HG02623 (cell line): ENCODE results near the gene TAF13.
"Not testable (repeated sequence)": the region's sequence is repeated elsewhere in the genome, so short reads cannot be mapped to it uniquely, and the experiment has no call there.

Experiments used
- ATAC-seq: cut with Tn5 transposase; IDR thresholded peaks from one replicate; pipeline ENCODE4 v1.9.1; 2021; ENCODE audit warnings: moderate library complexity; ENCODE audit not compliant: unreplicated experiment

Gene TAF13

DNA sequence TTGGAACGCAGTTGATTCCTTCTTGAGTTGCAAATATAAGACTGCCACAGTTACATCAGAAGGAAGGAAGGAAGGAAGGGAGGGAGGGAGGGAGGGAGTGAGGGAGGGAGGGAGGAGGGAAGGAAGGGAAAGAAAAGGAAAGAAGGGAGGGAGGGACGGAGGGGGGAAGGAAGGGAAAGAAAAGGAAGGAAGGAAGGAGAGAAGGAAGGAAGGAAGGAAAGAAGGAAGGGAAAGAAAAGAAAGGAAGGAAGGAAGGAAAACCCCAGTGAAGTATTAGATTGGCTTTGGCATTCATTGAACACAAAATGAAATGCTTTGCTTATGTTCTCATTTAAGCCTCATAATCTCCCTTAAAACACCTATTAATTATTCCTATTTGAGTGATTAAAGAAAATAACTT is 27.5 kb downstream of the TAF13 start:
- no peak for ATAC-seq

DNA sequence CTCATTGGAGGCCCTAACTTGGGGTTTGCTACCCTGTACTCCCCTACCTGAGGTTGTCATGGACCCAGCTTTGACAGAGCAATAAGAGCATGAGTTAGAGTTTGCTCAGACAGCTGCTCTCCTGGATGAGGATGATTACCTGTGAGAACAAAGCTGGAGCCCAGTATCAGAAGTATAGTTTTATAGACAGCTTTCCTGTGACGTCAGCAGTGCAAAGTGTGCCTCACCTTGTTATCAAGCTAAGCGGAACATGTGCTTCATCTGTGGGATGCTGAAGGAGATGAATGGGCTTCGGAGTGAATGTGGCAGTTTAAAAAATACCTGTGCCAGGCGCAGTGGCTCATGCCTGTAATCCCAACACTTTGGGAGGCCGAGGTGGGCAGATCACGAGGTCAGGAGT is 28.5 kb downstream of the TAF13 start:
- ATAC-seq, result no peak

DNA sequence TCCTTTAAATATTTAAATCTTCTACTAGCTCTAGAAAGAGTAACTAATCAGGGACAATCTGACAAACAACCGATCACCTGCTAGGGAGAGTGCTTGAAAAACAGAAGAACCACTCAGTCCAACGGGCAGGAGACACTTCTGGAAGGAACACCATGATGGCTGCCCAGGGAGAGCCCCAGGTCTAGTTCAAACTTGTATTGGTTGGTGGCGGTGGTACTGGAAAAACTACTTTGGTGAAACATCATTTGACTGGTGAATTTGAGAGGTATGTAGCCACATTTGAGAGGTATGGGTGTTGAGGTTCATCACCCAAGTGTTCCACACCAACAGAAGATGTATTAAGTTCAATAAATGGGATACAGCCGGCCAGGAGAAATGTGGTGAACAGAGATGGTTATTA is 29.1 kb downstream of the TAF13 start:
- no peak for ATAC-seq

DNA sequence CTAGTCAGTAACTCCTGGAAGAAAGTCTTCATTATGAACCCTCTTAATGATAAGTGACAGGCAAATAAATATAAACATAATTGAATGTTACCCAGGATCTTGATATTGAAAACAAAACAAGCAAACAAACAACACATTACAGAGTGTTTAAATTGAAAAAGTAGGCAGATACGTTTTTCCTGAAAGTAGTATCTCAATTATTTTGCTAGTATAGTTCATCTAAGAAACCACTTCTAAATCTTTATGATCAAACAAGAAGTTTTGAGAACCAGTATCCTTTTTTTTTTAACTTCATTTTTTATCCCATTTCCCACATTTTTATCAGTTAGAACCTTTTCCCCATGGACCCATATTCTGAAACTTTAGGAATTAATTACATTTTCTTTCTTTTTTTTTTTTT is 30.2 kb downstream of the TAF13 start:
- no peak for ATAC-seq

DNA sequence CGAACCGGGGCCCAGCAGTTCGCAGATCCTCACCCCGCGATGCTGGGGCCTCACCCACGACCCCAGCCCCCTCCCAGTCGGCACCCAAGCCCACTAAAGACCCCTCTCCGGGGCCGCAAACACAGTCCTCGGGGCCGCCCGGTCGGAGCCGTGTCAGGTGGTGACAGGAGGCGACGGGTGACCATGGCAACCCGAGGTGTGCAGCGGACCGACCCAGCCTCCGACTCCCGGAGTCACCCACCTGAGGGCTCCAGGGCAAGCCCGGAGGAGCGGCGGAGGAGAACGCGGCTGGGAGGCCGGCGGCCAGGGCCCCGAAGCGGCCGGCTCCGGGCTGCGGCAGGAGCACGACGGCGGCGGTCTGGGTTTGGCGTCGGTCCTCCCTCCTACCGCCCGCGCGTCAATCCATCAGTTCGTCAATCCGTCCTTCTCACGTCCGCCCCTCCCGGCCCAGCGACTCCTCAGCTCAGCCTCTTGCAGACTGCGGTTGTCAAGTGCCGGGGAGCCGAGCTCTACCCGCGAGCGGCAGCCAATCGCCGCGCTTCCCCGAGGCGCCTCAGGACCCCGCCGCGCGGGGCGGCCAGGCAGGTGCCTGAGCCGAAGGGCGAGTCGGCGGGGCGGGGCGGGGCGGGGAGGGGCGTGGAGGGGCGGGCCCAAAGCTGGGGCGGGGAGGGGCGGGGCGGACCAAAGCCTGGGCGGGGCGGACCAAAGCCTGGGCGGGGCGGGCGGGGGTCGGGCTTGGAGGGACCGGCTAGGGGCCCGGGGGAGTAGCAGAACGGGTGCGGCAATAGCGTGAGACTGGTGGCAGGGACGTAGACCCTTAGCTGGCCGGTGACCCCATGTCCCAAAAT is 34.0 kb downstream of the TAF13 start, which contains the start of gene WDR47:
TSS of gene WDR47 (minus strand) at position 482 of the 848 bp plus-strand sequence. CDS start 18,590 bp downstream, outside the sequence.
- peak; percentile 95 for ATAC-seq

DNA sequence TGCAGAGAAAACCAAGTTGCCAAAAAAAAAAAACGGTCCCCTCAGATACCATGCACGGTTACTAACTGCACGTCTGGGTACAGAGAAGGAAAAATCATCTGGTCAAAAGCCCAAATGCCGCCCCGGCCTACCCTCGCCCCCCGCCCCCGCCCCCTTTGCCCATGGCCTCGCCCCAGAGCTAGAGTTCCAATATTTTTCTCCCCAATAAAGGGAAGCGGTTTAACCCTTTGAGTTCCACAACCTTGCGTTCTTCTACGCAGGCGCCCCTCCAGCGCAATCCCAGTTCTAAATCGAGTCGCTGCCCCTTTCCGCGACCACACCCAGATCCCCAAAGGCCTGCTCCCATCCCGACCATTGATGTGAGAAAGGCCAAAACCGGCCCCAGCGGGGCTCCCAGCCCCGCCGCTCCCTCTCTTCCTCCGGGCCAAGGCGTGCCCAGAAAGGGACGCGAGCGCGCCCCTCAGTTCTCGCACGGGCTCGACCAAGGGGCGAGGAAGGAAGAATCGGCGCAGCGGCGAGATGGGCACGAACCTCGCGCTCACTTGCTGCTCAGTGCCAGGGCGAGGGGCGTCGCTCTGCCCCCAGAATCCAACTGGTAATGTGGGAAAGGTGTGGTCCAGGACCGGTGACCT is 34.7 kb downstream of the TAF13 start:
- ATAC-seq, result peak; percentile 17

DNA sequence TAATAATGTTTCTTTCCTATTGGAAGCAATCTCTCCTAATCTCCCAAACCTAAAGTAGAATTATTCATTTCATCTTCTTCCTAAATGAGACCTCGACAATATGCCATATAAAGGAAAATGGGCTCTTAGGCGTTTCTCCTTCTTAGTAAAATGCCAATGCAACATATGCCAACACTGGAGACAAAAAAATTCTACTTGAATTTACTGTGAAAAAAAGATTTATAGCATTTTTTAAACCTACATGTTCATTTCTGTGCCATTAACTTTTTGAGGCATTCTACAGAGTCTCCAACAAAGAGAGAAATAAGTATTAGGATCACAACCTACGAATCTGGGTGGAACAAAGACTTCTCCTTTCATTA is 35.2 kb downstream of the TAF13 start:
- ATAC-seq, result no peak

DNA sequence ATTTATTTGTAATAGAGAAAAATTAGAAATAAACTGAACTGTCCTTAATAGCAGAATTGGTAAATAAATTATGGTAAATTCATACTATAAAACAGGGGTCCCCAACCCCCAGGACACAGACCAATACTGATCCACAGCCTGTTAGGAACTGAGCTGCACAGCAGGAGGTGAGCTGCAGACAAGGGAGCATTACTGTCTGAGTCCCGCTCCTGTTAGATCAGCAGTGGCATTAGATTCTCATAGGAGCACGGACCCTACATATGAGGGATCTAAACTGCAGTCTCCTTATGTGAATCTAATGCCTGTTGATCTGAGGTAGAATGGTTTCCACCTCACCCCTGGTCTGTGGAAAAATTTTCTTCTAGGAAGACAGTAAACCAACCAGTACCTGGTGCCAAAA is 41.4 kb downstream of the TAF13 start:
- ATAC-seq, result no peak

DNA sequence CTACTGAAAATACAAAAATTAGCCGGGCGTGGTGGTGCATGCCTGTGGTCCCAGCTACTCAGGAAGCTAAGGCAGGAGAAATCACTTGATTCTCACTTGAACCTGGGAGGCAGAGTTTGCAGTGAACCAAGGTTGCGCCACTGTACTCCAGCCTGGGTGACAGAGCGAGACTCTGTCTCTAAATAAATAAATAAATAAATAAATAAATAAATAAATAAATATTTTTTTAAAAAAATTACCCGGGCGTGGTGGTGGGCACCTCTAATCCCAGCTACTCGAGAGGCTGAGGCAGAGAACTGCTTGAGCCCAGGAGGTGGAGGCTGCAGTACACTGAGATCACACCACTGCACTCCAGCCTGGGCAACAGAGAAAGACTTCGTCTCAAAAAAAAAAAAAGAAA is 46.3 kb downstream of the TAF13 start:
- ATAC-seq, result not testable (repeated sequence)

DNA sequence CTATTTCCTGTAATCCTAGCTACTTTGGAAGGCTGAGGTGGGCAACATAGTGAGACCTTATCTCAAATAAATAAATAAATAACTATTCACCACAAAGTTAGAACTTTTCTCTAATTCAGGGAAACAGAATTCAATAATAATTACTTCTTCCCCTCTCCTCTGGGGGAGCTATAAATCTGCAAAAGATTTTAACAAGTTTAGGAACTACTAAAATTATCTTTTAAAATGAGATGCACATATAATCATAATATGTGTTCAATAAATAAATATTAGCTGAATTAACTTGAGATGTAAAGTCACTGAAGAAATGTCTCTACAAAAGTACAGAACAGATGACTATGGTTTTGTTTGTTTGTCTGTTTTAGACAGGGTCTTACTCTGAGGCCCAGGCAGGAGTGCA is 48.0 kb downstream of the TAF13 start:
- no peak for ATAC-seq

DNA sequence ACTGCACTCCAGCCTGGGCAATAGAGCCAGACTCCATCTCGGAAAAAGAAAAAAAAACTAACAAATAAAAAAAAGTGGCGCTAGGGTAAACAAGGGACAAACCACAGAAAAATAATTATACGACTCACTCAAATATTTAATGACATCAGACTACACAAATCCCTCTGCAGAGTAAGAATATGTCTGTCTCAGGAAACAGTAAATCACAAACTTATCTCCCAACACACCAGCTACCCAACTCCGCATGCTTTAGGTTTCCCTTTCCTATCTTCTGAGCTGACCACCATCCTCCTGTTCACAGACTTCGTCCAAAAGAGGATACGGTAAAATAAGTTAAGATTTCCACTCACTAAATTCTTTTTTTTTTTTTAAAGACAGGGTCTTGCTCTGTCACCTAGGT is 50.1 kb downstream of the TAF13 start:
- no peak for ATAC-seq

DNA sequence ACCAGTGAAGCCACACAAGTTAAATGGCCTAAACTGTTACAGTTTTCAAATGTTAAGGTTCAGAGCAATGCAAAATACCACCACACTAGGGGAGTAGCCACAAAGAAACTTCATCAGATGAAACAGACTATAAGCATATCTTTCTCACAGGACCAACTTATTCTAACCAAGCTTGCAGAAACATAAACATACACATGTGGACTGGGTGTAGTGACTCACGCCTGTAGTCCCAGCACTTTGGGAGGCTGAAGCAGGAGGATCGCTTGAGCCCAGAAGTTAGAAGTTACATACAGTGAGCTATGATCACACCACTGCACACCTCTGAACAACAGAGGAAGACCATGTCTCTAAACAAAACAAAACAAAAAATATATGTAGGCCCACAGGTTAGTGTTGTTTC is 51.2 kb downstream of the TAF13 start:
- ATAC-seq, result no peak

DNA sequence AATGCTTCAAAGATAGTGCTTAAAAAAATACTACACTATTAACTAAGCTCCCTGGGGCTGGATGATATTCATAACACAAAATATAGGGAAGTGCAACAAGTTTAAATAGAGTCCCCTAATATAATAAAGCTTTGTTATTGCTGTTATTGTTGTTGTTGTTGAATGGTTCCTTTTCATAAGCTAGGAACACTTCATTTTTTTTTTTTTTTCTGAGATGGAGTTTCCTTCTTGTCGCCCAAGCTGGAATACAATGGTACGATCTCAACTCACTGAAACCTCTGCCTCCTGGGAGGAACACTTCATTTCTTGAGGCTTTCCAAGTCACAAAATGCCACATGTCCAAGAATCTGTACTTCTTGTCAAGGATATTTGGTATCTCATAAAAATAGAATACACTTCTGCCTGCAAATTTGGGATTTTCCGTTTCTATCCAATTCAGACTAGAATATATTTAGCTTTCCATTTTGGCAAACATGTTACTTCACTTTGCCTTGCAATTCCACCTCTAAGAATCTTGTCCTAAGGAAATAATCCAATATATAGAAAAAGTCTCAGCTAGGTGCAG is 55.0 kb downstream of the TAF13 start:
- no peak for ATAC-seq

DNA sequence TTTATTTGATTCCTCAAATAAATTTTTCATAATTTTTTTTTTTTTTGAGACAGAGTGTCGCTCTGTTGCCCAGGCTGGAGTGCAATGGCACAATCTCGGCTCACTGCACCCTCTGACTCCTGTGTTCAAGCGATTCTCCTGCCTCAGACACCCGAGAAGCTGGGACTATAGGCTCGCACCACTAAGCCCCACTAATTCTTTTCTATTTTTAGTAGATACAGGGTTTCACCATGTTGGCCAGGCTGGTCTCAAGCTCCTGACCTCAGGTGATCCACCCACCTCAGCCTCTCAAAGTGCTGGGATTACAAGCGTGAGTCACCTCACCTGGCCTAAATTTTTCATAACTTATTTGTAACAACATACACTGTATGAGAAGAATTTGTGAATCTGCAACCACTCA is 58.1 kb downstream of the TAF13 start:
- not testable (repeated sequence) for ATAC-seq

DNA sequence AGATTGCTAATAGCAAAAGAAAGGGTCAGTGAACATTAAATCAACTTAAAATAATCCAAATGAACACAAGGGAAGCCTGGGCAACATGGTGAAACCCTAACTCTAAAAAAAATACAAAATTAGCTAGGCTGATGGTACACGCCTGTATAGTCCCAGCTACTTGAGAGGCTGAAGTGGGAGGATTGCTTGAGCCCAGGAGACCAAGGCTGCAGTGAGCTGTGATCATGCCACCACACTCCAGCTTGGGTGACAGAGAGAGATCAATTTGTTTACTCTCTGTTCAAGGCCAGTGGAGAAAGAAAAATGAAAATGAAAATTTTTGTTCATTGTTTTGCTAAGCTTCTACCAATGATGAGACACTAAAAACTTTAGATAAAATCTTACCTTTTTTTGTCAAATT is 58.7 kb downstream of the TAF13 start:
- no peak for ATAC-seq
